ENCODE measurements around the gene FAM117A.
A peak's percentile ranks its signal among the peaks of the same experiment; 100 is the strongest.

FAM117A gene

GRCh38 chr17:49757151-49757777, 6.7 kb downstream of the FAM117A start:
- H3K9me3 Mint-ChIP-seq = no peaks in the 10 kb centered on the region
- no peaks in the 10 kb centered on the region for H3K27me3 Mint-ChIP-seq
- DNase-seq (no peak), ATAC-seq (replicated peaks) (no peak)
- peaks cover 72 to 82% of the 10 kb centered on the region in 2 donors for H3K4me1 Mint-ChIP-seq (ENCODE audit: low read depth in 2 of 2)
- peaks cover 50% of the 10 kb centered on the region for H3K36me3 Mint-ChIP-seq (ENCODE audit: insufficient read depth)
- H3K4me3 Mint-ChIP-seq = peak overlapping the region; percentile 21 to 59
- H3K27ac Mint-ChIP-seq = peak overlapping the region; percentile 77 to 99

GRCh38 chr17:49756323-49757150, 7.4 kb downstream of the FAM117A start:
- Mint-ChIP-seq H3K4me1 (ENCODE audit: low read depth in 2 of 2) (peaks cover 67 to 78% of the 10 kb centered on the region in 2 donors), H3K27ac (peak overlapping the region; percentile 77 to 99), H3K9me3 (no peaks in the 10 kb centered on the region), H3K27me3 (no peaks in the 10 kb centered on the region), H3K4me3 (peak overlapping the region; percentile 21 to 59), H3K36me3 (ENCODE audit: insufficient read depth) (peaks cover 53% of the 10 kb centered on the region)
- no peak for DNase-seq
- ATAC-seq (replicated peaks) = no peak

- Mint-ChIP-seq H3K4me1 (ENCODE audit: low read depth in 2 of 2) (peaks cover 62 to 74% of the 10 kb centered on the region in 2 donors), H3K4me3 (peak overlapping the region; percentile 39 to 54), H3K9me3 (no peaks in the 10 kb centered on the region), H3K27me3 (no peaks in the 10 kb centered on the region), H3K27ac (peak overlapping the region; percentile 77 to 99), H3K36me3 (ENCODE audit: insufficient read depth) (peaks cover 54% of the 10 kb centered on the region)
- DNase-seq = no peak
- ATAC-seq (replicated peaks) = no peak
Observed at GRCh38 chr17:49755663-49756283, 8.2 kb downstream of the FAM117A start.

- H3K27me3 Mint-ChIP-seq = no peaks in the 10 kb centered on the region
- peaks cover 57% of the 10 kb centered on the region for H3K36me3 Mint-ChIP-seq (ENCODE audit: insufficient read depth)
- peak overlapping the region; percentile 77 to 99 for H3K27ac Mint-ChIP-seq
- H3K4me3 Mint-ChIP-seq = peak overlapping the region; percentile 39 to 54
- H3K9me3 Mint-ChIP-seq = no peaks in the 10 kb centered on the region
- no peak for DNase-seq
- peaks cover 59 to 72% of the 10 kb centered on the region in 2 donors for H3K4me1 Mint-ChIP-seq (ENCODE audit: low read depth in 2 of 2)
- no peak for ATAC-seq (replicated peaks)
Observed at GRCh38 chr17:49753959-49754391, 10.0 kb downstream of the FAM117A start.

GRCh38 chr17:49752508-49752907, 11.4 kb downstream of the FAM117A start:
- H3K27me3 Mint-ChIP-seq = no peaks in the 10 kb centered on the region
- DNase-seq (no peak), ATAC-seq (replicated peaks) (no peak)
- H3K4me1 Mint-ChIP-seq (ENCODE audit: low read depth in 2 of 2) = peaks cover 63 to 76% of the 10 kb centered on the region in 2 donors
- no peaks in the 10 kb centered on the region for H3K9me3 Mint-ChIP-seq
- H3K36me3 Mint-ChIP-seq (ENCODE audit: insufficient read depth) = peaks cover 52% of the 10 kb centered on the region
- H3K27ac Mint-ChIP-seq = peak overlapping the region; percentile 77 to 99
- H3K4me3 Mint-ChIP-seq = peak overlapping the region in 1 of 2 donors; percentile 28

- H3K27me3 Mint-ChIP-seq = no peaks in the 10 kb centered on the region
- no peak for DNase-seq
- H3K4me3 Mint-ChIP-seq = peak overlapping the region; percentile 5 to 74
- ATAC-seq (replicated peaks) = no peak
- peak overlapping the region; percentile 96 to 99 for H3K27ac Mint-ChIP-seq
- H3K9me3 Mint-ChIP-seq = no peaks in the 10 kb centered on the region
- H3K36me3 Mint-ChIP-seq (ENCODE audit: insufficient read depth) = peaks cover 47% of the 10 kb centered on the region
- peaks cover 67 to 78% of the 10 kb centered on the region in 2 donors for H3K4me1 Mint-ChIP-seq (ENCODE audit: low read depth in 2 of 2)
Observed at GRCh38 chr17:49749730-49750129, 14.2 kb downstream of the FAM117A start.

- H3K36me3 Mint-ChIP-seq (ENCODE audit: insufficient read depth) = peaks cover 49% of the 10 kb centered on the region
- peaks cover 67 to 74% of the 10 kb centered on the region in 2 donors for H3K4me1 Mint-ChIP-seq (ENCODE audit: low read depth in 2 of 2)
- DNase-seq (peak; percentile 59 to 66 (median 63)), ATAC-seq (replicated peaks) (peak; percentile 81)
- H3K27ac Mint-ChIP-seq = peak overlapping the region; percentile 96 to 99
- no peaks in the 10 kb centered on the region for H3K27me3 Mint-ChIP-seq
- peak overlapping the region; percentile 74 to 75 for H3K4me3 Mint-ChIP-seq
- no peaks in the 10 kb centered on the region for H3K9me3 Mint-ChIP-seq
Observed at GRCh38 chr17:49748791-49749190, 15.1 kb downstream of the FAM117A start.

- Mint-ChIP-seq H3K4me1 (ENCODE audit: low read depth in 2 of 2) (peaks cover 63 to 68% of the 10 kb centered on the region in 2 donors), H3K4me3 (peak overlapping the region; percentile 74 to 75), H3K9me3 (no peaks in the 10 kb centered on the region), H3K36me3 (ENCODE audit: insufficient read depth) (peaks cover 45% of the 10 kb centered on the region), H3K27ac (peak overlapping the region; percentile 96 to 99), H3K27me3 (no peaks in the 10 kb centered on the region)
- ATAC-seq (replicated peaks) (peak; percentile 52), DNase-seq (peak in 2 of 3 experiments; percentile 32 to 39)
Observed at GRCh38 chr17:49748223-49748622, 15.7 kb downstream of the FAM117A start.

GRCh38 chr17:49747632-49748031, 16.3 kb downstream of the FAM117A start:
- H3K27me3 Mint-ChIP-seq = no peaks in the 10 kb centered on the region
- peaks cover 45% of the 10 kb centered on the region for H3K36me3 Mint-ChIP-seq (ENCODE audit: insufficient read depth)
- peaks cover 67 to 70% of the 10 kb centered on the region in 2 donors for H3K4me1 Mint-ChIP-seq (ENCODE audit: low read depth in 2 of 2)
- H3K9me3 Mint-ChIP-seq = no peaks in the 10 kb centered on the region
- H3K4me3 Mint-ChIP-seq = peak overlapping the region; percentile 74 to 75
- DNase-seq = no peak
- no peak for ATAC-seq (replicated peaks)
- peak overlapping the region; percentile 96 to 99 for H3K27ac Mint-ChIP-seq

GRCh38 chr17:49746791-49747490, 17.0 kb downstream of the FAM117A start:
- ATAC-seq (replicated peaks) = peak; percentile 39

GRCh38 chr17:49745175-49746139, 18.5 kb downstream of the FAM117A start:
- no peaks in the 10 kb centered on the region for H3K27me3 Mint-ChIP-seq
- peak overlapping the region; percentile 74 to 75 for H3K4me3 Mint-ChIP-seq
- no peaks in the 10 kb centered on the region for H3K9me3 Mint-ChIP-seq
- ATAC-seq (replicated peaks) (no peak), DNase-seq (no peak)
- peaks cover 50% of the 10 kb centered on the region for H3K36me3 Mint-ChIP-seq (ENCODE audit: insufficient read depth)
- peak overlapping the region; percentile 96 to 99 for H3K27ac Mint-ChIP-seq
- peaks cover 78 to 80% of the 10 kb centered on the region in 2 donors for H3K4me1 Mint-ChIP-seq (ENCODE audit: low read depth in 2 of 2)

More at GRCh38 chr17:49746791-49747490, 17.0 kb downstream of the FAM117A start:
- H3K4me1 Mint-ChIP-seq (ENCODE audit: low read depth in 2 of 2) = peaks cover 68 to 70% of the 10 kb centered on the region in 2 donors
- H3K27ac Mint-ChIP-seq = peak overlapping the region; percentile 96 to 99
- no peak for DNase-seq
- no peaks in the 10 kb centered on the region for H3K9me3 Mint-ChIP-seq
- H3K36me3 Mint-ChIP-seq (ENCODE audit: insufficient read depth) = peaks cover 45% of the 10 kb centered on the region
- peak overlapping the region; percentile 74 to 75 for H3K4me3 Mint-ChIP-seq
- no peaks in the 10 kb centered on the region for H3K27me3 Mint-ChIP-seq

GRCh38 chr17:49742166-49742638, 21.7 kb downstream of the FAM117A start:
- Mint-ChIP-seq H3K4me3 (peak overlapping the region; percentile 92 to 94), H3K27me3 (no peaks in the 10 kb centered on the region), H3K36me3 (ENCODE audit: insufficient read depth) (peaks cover 48% of the 10 kb centered on the region), H3K9me3 (no peaks in the 10 kb centered on the region), H3K4me1 (ENCODE audit: low read depth in 2 of 2) (peaks cover 78 to 82% of the 10 kb centered on the region in 2 donors), H3K27ac (peak overlapping the region; percentile 100)
- DNase-seq (no peak), ATAC-seq (replicated peaks) (no peak)

Data from effector memory CD8-positive, alpha-beta T cell (primary cell).